Measurements from ENCODE around the gene HCN4. TPM values are rescaled to one million over a fixed set of nuclear protein-coding genes. Genes with fewer than 3 reads are reported as not detected.
"Not testable (repeated sequence)": the region's sequence is repeated elsewhere in the genome, so short reads cannot be mapped to it uniquely, and the experiment has no call there.

Gene HCN4
- total and polyA plus RNA-seq, 10 donors, result not detected

DNA sequence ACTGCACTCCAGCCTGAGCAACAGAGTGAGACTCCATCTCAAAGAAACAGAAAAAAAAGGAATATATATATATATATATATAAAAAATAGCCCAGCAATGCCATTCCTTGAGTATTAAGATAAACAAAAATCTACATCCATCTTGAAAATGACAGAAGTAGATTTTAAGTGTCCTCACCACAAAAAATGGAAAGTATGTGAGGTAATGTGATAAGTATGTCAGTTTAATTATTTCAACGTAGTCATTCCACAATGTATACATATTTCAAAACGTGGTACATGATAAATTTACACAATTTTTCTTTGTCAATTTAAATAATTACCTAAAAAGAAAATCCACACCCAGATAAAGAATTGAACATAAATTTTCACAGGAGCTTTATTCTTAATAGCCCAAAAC is 54.9 kb downstream of the HCN4 start:
- TF ChIP-seq POLR2AphosphoS5 (IDR thresholded peaks at IDR 0.05), result no peak
- TF ChIP-seq POLR2A (IDR thresholded peaks at IDR 0.05), result no peak
- no peak for TF ChIP-seq CTCF (IDR thresholded peaks at IDR 0.05 in 8 of 11, conservative IDR thresholded peaks at IDR 0.05 in 3 of 11)
- WGBS, 5 donors, result 63 to 69% (median 67%) methylated on average over 2 of the region's 2 CpGs

GRCh38 chr15:73308305-73308704 is 60.5 kb downstream of the HCN4 start:
- TF ChIP-seq CTCF (IDR thresholded peaks at IDR 0.05 in 8 of 11, conservative IDR thresholded peaks at IDR 0.05 in 3 of 11), result no peak
- no peak for TF ChIP-seq POLR2AphosphoS5 (IDR thresholded peaks at IDR 0.05)
- TF ChIP-seq POLR2A (IDR thresholded peaks at IDR 0.05), result no peak
- no peak for DNase-seq
- H3K9me3 ChIP-seq, result no peaks in the 10 kb centered on the region
- intact Hi-C loops (cut with DNase I; ENCODE audit: low total_unique reads), result no loop called here
- no peaks in the 10 kb centered on the region for H3K36me3 ChIP-seq
- H3K4me3 ChIP-seq, result no peak overlapping the region
- peaks cover 0 to 28% (median 7%) of the 10 kb centered on the region in 6 donors for H3K4me1 ChIP-seq
- no peak overlapping the region for H3K27ac ChIP-seq
- 85 to 96% (median 92%) methylated on average over 8 of the region's 8 CpGs for WGBS, 5 donors
- peaks cover 0 to 3% (median 0%) of the 10 kb centered on the region in 7 donors for H3K27me3 ChIP-seq (replicated peaks in 1 of 7)

More for the DNA sequence above, 54.9 kb downstream of the HCN4 start:
- H3K9me3 ChIP-seq, result no peaks in the 10 kb centered on the region
- DNase-seq, result no peak
- H3K4me1 ChIP-seq, result peaks cover 0 to 10% (median 2%) of the 10 kb centered on the region in 6 donors
- H3K36me3 ChIP-seq, result no peaks in the 10 kb centered on the region
- intact Hi-C loops (cut with DNase I; ENCODE audit: low total_unique reads), result no loop called here
- no peak overlapping the region for H3K27ac ChIP-seq
- H3K27me3 ChIP-seq (replicated peaks in 1 of 7), result peaks cover 0 to 19% (median 3%) of the 10 kb centered on the region in 7 donors
- H3K4me3 ChIP-seq, result no peak overlapping the region

DNA sequence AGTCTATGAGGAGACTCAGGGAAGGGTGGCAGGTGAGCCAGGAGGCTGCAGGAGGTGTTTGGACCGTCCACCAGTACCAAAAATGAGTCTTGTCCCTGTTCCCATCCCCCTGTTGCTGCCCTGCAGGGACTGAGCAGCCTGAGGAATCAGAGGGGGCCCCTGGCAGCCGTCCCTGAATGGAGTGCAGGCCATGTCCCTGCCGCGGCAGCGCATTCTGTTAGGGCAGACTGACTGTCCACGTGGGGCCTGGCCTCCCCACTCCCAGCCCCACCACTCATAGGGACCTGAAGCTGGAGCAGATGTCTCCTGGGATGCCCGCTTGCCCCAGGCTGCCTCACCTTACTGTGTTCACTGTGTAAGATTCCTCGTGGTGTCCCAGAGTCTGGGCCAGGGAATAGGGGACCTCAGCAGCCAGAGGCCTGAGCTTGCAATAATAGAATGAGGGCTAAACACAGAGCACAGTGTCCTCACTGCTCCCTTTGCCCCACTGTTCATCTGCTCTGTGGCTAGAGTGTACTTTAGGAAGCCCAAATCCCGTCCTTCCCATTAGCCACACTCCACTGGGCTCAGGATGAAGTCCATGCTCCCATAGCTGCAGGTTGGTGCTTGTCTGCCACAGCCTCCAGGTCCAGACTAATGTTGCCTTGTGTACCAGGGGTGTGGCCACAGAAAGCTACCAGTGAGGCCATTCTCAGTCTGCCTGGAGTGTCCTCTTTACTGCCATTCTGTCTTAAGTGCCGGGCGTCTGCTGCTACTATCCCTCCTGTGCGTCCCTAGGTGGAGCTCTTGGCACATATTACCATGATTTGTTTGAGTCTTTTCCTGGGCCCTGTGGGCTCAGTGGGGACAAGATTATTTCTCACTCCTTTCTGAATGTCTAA is 63.2 kb downstream of the HCN4 start:
- Histone ChIP-seq H3K4me3 (no peak overlapping the region), H3K27ac (peak overlapping the region in 1 of 8 donors; percentile 78), H3K36me3 (peaks cover 0 to 22% (median 0%) of the 10 kb centered on the region in 6 donors), H3K4me1 (peaks cover 0 to 40% (median 8%) of the 10 kb centered on the region in 6 donors), H3K27me3 (replicated peaks in 1 of 7) (no peaks in the 10 kb centered on the region), H3K9me3 (no peaks in the 10 kb centered on the region)
- no peak for TF ChIP-seq POLR2AphosphoS5 (IDR thresholded peaks at IDR 0.05)
- no peak for TF ChIP-seq POLR2A (IDR thresholded peaks at IDR 0.05)
- peak in 5 of 11 experiments; percentile 16 to 46 (median 30) for TF ChIP-seq CTCF (IDR thresholded peaks at IDR 0.05 in 8 of 11, conservative IDR thresholded peaks at IDR 0.05 in 3 of 11)
- intact Hi-C loops (cut with DNase I; ENCODE audit: low total_unique reads), result no loop called here
- no peak for DNase-seq
- 65 to 77% (median 70%) methylated on average over 11 to 12 of the region's 12 CpGs for WGBS, 5 donors

DNA sequence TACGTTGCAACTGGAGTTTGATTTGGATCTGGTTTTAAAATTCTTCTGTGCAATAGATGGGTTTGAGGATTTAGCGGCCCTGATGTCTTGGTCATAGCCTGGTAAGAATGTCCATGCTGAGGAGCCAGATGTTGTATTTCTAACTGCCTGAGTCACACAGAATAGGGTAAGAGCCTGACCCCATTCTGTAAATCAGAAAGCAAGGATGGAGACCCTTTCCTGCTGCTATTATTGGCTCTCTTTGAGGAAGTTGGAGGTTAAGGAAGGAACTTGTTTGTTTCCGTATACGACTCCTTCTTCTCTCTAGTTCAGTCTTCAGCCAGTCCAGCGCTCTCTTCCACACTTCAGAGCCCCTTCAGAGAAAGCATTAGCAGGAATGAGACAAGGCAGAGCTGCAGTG is 65.1 kb downstream of the HCN4 start:
- intact Hi-C loops (cut with DNase I; ENCODE audit: low total_unique reads), result no loop called here

DNA sequence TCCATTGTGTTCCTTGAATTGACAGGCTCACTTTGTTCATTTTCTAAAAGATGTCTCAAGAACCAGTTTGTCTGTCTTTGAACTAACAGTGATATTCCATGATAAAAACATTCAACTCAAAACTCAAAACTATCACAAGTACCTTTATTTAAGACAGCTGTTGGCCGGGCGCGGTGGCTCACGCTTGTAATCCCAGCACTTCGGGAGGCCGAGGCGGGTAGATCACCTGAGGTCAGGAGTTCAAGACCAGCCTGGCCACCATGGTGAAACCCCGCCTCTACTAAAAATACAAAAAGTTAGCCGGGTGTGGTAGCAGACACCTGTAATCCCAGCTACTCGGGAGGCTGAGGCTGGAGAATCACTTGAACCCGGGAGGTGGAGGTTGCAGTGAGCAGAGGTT is 68.5 kb downstream of the HCN4 start:
- H3K4me3 ChIP-seq; DNase-seq; H3K9me3 ChIP-seq; H3K27me3 ChIP-seq (replicated peaks in 1 of 7); intact Hi-C loops (cut with DNase I; ENCODE audit: low total_unique reads); H3K27ac ChIP-seq: not testable (repeated sequence)
- 88 to 95% (median 90%) methylated on average over 10 to 11 of the region's 11 CpGs for WGBS, 5 donors
- Histone ChIP-seq H3K36me3 (peaks cover 0 to 46% (median 0%) of the 10 kb centered on the region in 6 donors), H3K4me1 (peaks cover 0 to 42% (median 8%) of the 10 kb centered on the region in 6 donors)

More for the DNA sequence above, 65.1 kb downstream of the HCN4 start:
- H3K27ac ChIP-seq, result peak overlapping the region in 6 of 8 donors; percentile 16 to 78 (median 59)
- WGBS, 5 donors, result 24 to 49% (median 29%) methylated on average over 5 of the region's 5 CpGs
- no peaks in the 10 kb centered on the region for H3K9me3 ChIP-seq
- DNase-seq, result no peak
- H3K27me3 ChIP-seq (replicated peaks in 1 of 7), result no peaks in the 10 kb centered on the region
- peaks cover 0 to 45% (median 8%) of the 10 kb centered on the region in 6 donors for H3K4me1 ChIP-seq
- peak overlapping the region in 1 of 8 donors; percentile 28 for H3K4me3 ChIP-seq
- peaks cover 0 to 28% (median 0%) of the 10 kb centered on the region in 6 donors for H3K36me3 ChIP-seq
- no peak for TF ChIP-seq POLR2AphosphoS5 (IDR thresholded peaks at IDR 0.05)
- no peak for TF ChIP-seq CTCF (IDR thresholded peaks at IDR 0.05 in 8 of 11, conservative IDR thresholded peaks at IDR 0.05 in 3 of 11)
- no peak for TF ChIP-seq POLR2A (IDR thresholded peaks at IDR 0.05)

Measured in spleen (tissue), 11 donors.